H54 (cell line): Measurements from ENCODE around the gene TCEAL4.

Source experiments
- DNase-seq: peaks from one replicate; pipeline ENCODE4 v3.0.0; 2011; ENCODE audit warnings: low spot score, mixed read lengths; ENCODE audit not compliant: insufficient read length
- FAIRE-seq: peaks from 3 replicates; lab custom pipeline; 2011; peaks lifted over from hg19 to GRCh38; lab: Jason Lieb, UNC
- POLR2A ChIP-seq: IDR thresholded peaks from 2 replicates; pipeline ENCODE4 v1.6.1; 2011; ENCODE audit warnings: low read depth, mild to moderate bottlenecking, low read length

Gene TCEAL4

GRCh38 chrX:103585411-103586313 is at the start of gene TCEAL4:
Gene TCEAL4 (plus strand): TSS chrX:103585515. CDS start chrX:103586676, 1,161 bp downstream.
- FAIRE-seq (no peak), DNase-seq (peak; percentile 30)
- TF ChIP-seq POLR2A, result peak; percentile 38

DNA sequence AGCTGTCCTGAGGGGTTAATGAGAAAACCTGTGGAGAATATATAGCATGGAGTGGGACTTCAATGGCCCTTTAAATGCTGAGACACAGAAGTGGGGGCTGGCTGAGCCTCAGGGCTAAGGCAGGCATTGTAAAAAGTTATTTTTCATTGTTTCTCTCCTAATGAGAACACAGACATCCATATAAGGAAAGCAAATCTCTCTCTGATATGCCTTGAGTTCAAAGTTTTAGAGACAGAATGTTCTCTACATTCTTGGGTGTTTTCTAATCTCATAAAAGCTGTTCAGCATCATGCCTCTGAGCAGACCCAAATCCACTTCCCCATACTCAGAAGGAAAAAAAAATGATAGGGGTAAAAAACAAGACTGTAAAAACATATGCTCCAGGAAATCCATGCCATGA is 49.2 kb upstream of the TCEAL4 start:
- TF ChIP-seq POLR2A, result no peak
- FAIRE-seq, result no peak
- DNase-seq, result no peak

- TF ChIP-seq POLR2A, result no peak
- no peak for FAIRE-seq
These were observed 48.6 kb upstream of the TCEAL4 start for GRCh38 chrX:103536732-103537131.

GRCh38 chrX:103537871-103538387 is 47.4 kb upstream of the TCEAL4 start:
- TF ChIP-seq POLR2A, result no peak
- DNase-seq, result no peak
- FAIRE-seq, result no peak

More at GRCh38 chrX:103536732-103537131, 48.6 kb upstream of the TCEAL4 start:
- DNase-seq, result no peak

GRCh38 chrX:103538728-103539127 is 46.6 kb upstream of the TCEAL4 start:
- no peak for TF ChIP-seq POLR2A
- FAIRE-seq (no peak), DNase-seq (no peak)

DNA sequence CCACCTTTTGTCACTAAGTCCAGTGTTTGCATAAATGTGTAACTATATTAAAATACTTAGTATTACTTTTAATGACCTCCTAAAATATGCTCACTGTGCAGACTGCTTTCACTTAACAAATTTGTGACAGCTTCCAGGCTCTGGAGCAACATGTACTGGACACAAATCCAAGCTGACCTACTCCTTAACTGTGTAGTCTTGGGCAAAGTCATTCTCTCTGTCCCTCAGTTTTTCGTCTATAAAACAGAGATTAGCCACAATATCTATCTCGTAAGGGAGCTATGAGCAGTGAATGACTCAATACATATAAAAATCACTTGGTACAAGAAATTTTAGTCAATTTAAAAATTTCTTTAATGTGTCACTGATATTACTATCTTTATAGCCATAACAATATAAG is 45.6 kb upstream of the TCEAL4 start:
- no peak for TF ChIP-seq POLR2A
- no peak for DNase-seq
- FAIRE-seq, result no peak

DNA sequence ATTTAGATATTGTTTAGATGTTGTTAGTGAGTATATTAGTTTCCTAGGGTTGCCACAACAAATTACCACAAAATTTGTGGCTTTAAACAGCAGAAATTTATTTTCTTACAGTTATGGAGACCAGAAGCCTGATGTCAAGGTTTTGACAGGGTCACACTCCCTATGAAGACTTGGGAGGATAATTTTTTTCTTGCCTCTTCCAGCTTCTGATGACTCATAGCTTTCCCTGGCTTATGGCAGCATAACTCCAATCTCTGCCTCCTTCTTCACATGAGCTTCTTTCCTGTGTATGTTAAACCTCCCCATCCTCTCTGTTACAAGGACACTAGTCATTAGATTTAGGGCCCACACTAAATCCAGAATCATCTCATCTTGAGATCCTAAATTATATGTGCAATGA is 45.2 kb upstream of the TCEAL4 start:
- no peak for TF ChIP-seq POLR2A
- DNase-seq (no peak), FAIRE-seq (peak; percentile 71)

GRCh38 chrX:103549916-103550315 is 35.4 kb upstream of the TCEAL4 start:
- no peak for TF ChIP-seq POLR2A
- no peak for DNase-seq
- no peak for FAIRE-seq

DNA sequence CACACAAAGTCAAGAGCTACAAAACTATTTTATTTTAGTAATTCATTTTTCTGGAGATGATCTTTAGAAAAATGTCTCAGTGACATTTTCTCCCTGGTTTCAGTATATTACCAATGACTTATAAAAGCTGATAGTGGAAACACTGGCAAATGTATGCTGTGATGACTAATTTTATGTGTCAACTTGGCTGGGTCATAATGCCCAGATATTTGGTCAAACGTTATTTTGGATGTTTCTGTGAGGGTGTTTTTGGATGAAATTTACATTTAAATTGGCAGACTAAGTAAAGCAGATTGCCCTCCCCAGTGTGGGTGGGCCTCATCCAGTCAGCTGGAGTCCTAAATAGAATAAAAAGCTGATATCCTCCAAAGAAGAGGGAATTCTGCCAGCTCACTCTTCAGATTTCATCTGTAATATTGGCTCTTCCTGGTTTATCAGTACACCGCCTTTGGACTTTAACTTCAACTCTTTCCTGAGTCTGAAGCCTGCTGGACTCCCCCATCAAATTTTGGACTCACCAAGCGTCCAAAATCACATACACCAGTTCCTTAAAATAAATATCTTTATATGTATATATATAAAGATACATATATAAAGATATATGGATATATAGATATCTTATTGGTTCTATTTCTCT is 34.8 kb upstream of the TCEAL4 start:
- no peak for FAIRE-seq
- DNase-seq, result no peak
- no peak for TF ChIP-seq POLR2A

DNA sequence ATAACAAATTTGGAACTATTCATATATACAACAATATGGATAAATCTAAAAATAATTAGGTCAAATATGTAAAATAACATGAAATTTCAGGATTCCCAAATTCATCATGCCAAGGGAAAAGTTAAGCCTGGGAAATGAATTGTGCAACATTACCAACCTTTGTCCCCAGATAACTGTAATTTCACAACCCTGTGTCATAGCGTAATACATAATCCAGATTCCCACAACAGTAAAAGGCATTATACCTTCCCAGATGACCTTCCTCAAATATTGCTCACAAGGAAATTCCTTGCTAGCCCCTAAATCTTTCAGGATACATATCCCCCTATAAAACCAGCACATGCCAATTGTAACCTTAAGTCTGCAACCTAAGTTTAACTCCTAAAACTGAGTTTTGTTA is 33.1 kb upstream of the TCEAL4 start:
- no peak for TF ChIP-seq POLR2A
- FAIRE-seq, result no peak
- DNase-seq, result no peak

GRCh38 chrX:103554687-103555424 is 30.5 kb upstream of the TCEAL4 start:
- DNase-seq, result no peak
- TF ChIP-seq POLR2A, result no peak
- peak; percentile 11 for FAIRE-seq

- DNase-seq, result no peak
- no peak for TF ChIP-seq POLR2A
- no peak for FAIRE-seq
These were observed 28.2 kb upstream of the TCEAL4 start for GRCh38 chrX:103556963-103557612.

DNA sequence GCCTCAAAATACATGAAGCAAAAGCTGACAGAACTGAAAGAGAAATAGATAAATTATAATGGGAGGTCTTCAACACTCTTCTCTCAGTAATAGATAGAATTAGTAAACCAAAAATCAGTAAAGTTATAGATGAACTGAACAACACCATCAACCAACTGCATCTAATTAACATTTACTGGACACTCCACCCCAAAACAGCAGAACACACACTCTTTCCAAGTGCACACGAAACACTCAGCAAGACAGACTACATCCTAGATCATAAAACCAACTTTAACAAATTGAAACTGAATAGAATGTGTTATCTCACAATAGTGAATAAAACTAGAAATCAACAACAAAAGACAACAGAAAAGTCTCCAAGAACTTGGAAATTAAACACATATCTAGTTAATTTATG is 25.1 kb upstream of the TCEAL4 start:
- FAIRE-seq, result no peak
- DNase-seq, result no peak
- TF ChIP-seq POLR2A, result no peak
